ENCODE measurements around the gene WWC2.

DNA sequence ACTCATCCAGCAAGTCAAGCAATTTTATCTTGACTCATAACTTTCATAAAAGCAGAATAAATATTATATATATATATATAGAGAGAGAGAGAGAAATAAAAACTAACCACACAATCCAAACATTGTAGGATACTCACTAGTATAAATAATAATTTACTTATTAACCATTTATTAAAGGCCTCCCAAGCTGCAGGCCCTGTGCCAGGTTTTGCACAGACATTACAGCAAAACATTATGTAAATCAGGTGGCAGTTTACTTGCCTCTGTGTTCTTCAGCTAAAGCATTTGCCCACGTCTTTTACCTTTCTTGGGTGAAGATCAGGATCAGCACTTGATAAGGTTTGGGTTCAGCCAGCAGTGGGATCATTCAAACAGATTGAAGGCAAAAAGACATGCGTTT, 145.4 kb downstream of the WWC2 start:
- TF ChIP-seq CTCF (IDR thresholded peaks at IDR 0.05; ENCODE audit: borderline replicate concordance, extremely low read depth, low read length, poor library complexity, severe bottlenecking) (no peak), EZH2 (IDR thresholded peaks at IDR 0.05; ENCODE audit: borderline replicate concordance, low read depth, low read length, severe bottlenecking) (no peak)
